Erythroblast (primary cell): ENCODE data around the gene PPP2R3A.

Source experiments
- GATA1 ChIP-seq: IDR thresholded peaks from 2 replicates; pipeline ENCODE4 v1.6.1; 2011; ENCODE audit warnings: low read depth, mild to moderate bottlenecking, control low read depth, low read length, moderate library complexity
- POLR2A ChIP-seq: IDR thresholded peaks from 2 replicates; pipeline ENCODE4 v1.6.1; 2011; ENCODE audit warnings: mild to moderate bottlenecking, low read length

- TF ChIP-seq POLR2A (no peak), GATA1 (no peak)
These were observed 201.0 kb downstream of the PPP2R3A start for GRCh38 chr3:136166507-136166906.
